K562 (cell line): ENCODE results near the gene ANAPC2. TPM values are rescaled to one million over a fixed set of nuclear protein-coding genes. Genes with fewer than 3 reads are reported as not detected.
A peak's percentile ranks its signal among the peaks of the same experiment; 100 is the strongest.

Experiments used
- ATAC-seq: fragments of 200-7000 bp; cut with Tn5 transposase; 3 replicates; pipeline ENCODE4 v1.9.1; 2020; ENCODE audit warnings: moderate library complexity
- BruUV-seq: library from RNA; stranded (reverse); fragments of 400-500 nt; replicated peaks from 2 replicates; lab custom pipeline; 2021; lab: Mats Ljungman, UMichigan
- CTCF ChIA-PET: fragments of 300-600 bp; formaldehyde crosslinking; extraction: SDS; loops from one replicate; lab custom pipeline; 2021; ENCODE audit warnings: low intra/inter-chr PET ratio; lab: Yijun Ruan, JAX
- POLR2A ChIA-PET: fragments of 300-600, 350-650 bp; sonication (Branson Sonifier 250); formaldehyde crosslinking; extraction: SDS; loops from one replicate; lab custom pipeline; 2021; ENCODE audit warnings: antibody characterized with exemption, inconsistent platforms; lab: Yijun Ruan, JAX
- DNase-seq, 4 experiments: peaks; one replicate each; pipeline versions ENCODE4 v3.0.0 to v3.0.0-alpha.2; 2011 to 2018; ENCODE audit warnings: low spot score in 3 of 4, mixed read lengths in 3 of 4; ENCODE audit errors: extremely low read depth in 1 of 4
- FAIRE-seq: peaks from 2 replicates; lab custom pipeline; 2011; peaks lifted over from hg19 to GRCh38; lab: Jason Lieb, UNC
- H2AFZ ChIP-seq: 2 replicates; pipeline ENCODE4 v1.6.0; 2011; ENCODE audit warnings: low read depth, low read length, control low read depth, inconsistent platforms
- H3K27ac ChIP-seq: fragments of 200-600 bp; 3 replicates; pipeline ENCODE4 v1.8.0; 2011; ENCODE audit warnings: low read depth, mild to moderate bottlenecking, control low read depth, inconsistent platforms, low read length, moderate library complexity, mixed read lengths; ENCODE audit errors: extremely low read depth
- H3K27me3 ChIP-seq, 2 experiments: fragments of 300-600 bp in 1 of 2; 2 replicates in 1 of 2; 3 replicates in 1 of 2; pipeline versions ENCODE4 v1.6.0 to v1.8.0; 2011; ENCODE audit warnings: inconsistent platforms in 2 of 2, low read length in 2 of 2, mild to moderate bottlenecking in 1 of 2, mixed read lengths in 1 of 2, moderate library complexity in 1 of 2; ENCODE audit not compliant: control insufficient read depth in 2 of 2, insufficient read depth in 2 of 2
- H3K36me3 ChIP-seq: fragments of 300-600 bp; 3 replicates; pipeline ENCODE4 v1.8.0; 2011; ENCODE audit warnings: mild to moderate bottlenecking, low read length, inconsistent platforms; ENCODE audit not compliant: control insufficient read depth, insufficient read depth
- H3K4me1 ChIP-seq, 2 experiments: fragments of 200-600 bp in 1 of 2; replicated peaks in 1 of 2; 2 replicates in 1 of 2; 3 replicates in 1 of 2; pipeline versions ENCODE4 v1.5.1 to v1.8.0; 2011; ENCODE audit warnings: inconsistent platforms in 2 of 2, low read length in 2 of 2, mild to moderate bottlenecking in 1 of 2, mixed read lengths in 1 of 2, moderate library complexity in 1 of 2; ENCODE audit not compliant: control insufficient read depth in 2 of 2, insufficient read depth in 2 of 2
- H3K4me2 ChIP-seq: 2 replicates; pipeline ENCODE4 v1.6.1; 2011; ENCODE audit warnings: low read length, control low read depth, inconsistent platforms, mixed read lengths; ENCODE audit not compliant: insufficient read depth
- H3K4me3 ChIP-seq: fragments of 200-600 bp; sonication (generic), shearing (Covaris generic); 2 replicates; pipeline ENCODE4 v1.5.1; 2016; ENCODE audit warnings: control low read depth, inconsistent platforms
- H3K79me2 ChIP-seq: fragments of 200-600 bp; 3 replicates; pipeline ENCODE4 v1.8.0; 2011; ENCODE audit warnings: low read length, inconsistent platforms; ENCODE audit not compliant: control insufficient read depth, insufficient read depth
- H3K9ac ChIP-seq, 2 experiments: 2 replicates each; pipeline versions ENCODE4 v1.6.0 to v1.6.1; 2011; ENCODE audit warnings: low read depth in 2 of 2, low read length in 2 of 2, control low read depth in 1 of 2, inconsistent platforms in 1 of 2, mild to moderate bottlenecking in 1 of 2, mixed read lengths in 1 of 2; ENCODE audit not compliant: insufficient read depth in 1 of 2
- H3K9me1 ChIP-seq: one replicate; pipeline ENCODE4 v1.6.0; 2011; ENCODE audit warnings: inconsistent platforms, mild to moderate bottlenecking, low read length, moderate library complexity; ENCODE audit not compliant: control insufficient read depth, insufficient read depth
- H3K9me3 ChIP-seq: replicated peaks from 2 replicates; pipeline ENCODE4 v1.5.1; 2011; ENCODE audit warnings: low read depth, low read length, inconsistent platforms; ENCODE audit not compliant: control insufficient read depth, insufficient read depth
- H4K20me1 ChIP-seq: replicated peaks from 2 replicates; pipeline ENCODE4 v1.6.1; 2011; ENCODE audit warnings: low read length, inconsistent platforms, mixed read lengths; ENCODE audit not compliant: control insufficient read depth, insufficient read depth
- CSDE1 ChIP-seq, 2 experiments: fragments of 450-650 bp; IDR thresholded peaks; 2 replicates each; pipeline ENCODE4 v1.6.1; 2016; ENCODE audit warnings: mild to moderate bottlenecking in 1 of 2
- ELK3 ChIP-seq: fragments of 450-650 bp; formaldehyde crosslinking; IDR thresholded peaks from 2 replicates; pipeline ENCODE4 v1.4.0; 2020; ENCODE audit warnings: mild to moderate bottlenecking
- FOXP4 ChIP-seq: sonication (generic); formaldehyde crosslinking; IDR thresholded peaks from 2 replicates; pipeline ENCODE4 v1.8.0; 2022; ENCODE audit warnings: mild to moderate bottlenecking, missing genetic modification reagents, borderline replicate concordance
- NELFE ChIP-seq: IDR thresholded peaks from 2 replicates; pipeline ENCODE4 v1.6.1; 2011; ENCODE audit warnings: mild to moderate bottlenecking; ENCODE audit not compliant: insufficient read depth, insufficient read length
- RB1 ChIP-seq: fragments of 450-650 bp; IDR thresholded peaks from 2 replicates; pipeline ENCODE4 v1.6.1; 2017; ENCODE audit warnings: low read depth, mild to moderate bottlenecking
- SIX5 ChIP-seq, 2 experiments: IDR thresholded peaks; 2 replicates each; pipeline ENCODE4 v1.6.1; 2011; ENCODE audit warnings: low read length in 2 of 2, borderline replicate concordance in 1 of 2, low read depth in 1 of 2, mild to moderate bottlenecking in 1 of 2, moderate library complexity in 1 of 2; ENCODE audit not compliant: insufficient read depth in 1 of 2
- SMAD1 ChIP-seq: fragments of 150-350 bp; IDR thresholded peaks from 2 replicates; pipeline ENCODE4 v1.6.1; 2014; ENCODE audit warnings: low read length, low read depth; ENCODE audit not compliant: partially characterized antibody
- TBP ChIP-seq: optimal IDR thresholded peaks from 2 replicates; pipeline ENCODE3; 2011; ENCODE audit warnings: low read depth, low read length, improper control_type of control experiment
- TRIM24 ChIP-seq, 2 experiments: fragments of 450-650 bp; IDR thresholded peaks; 2 replicates each; pipeline ENCODE4 v1.6.1; 2016
- WGBS: fragments of 100-300 bp; shearing (Covaris generic); methylation state at CpG from one replicate; pipeline ENCODE4 v1.1.6; 2016; ENCODE audit warnings: low coverage, mixed read lengths; ENCODE audit not compliant: insufficient coverage; ENCODE audit errors: missing lambda C conversion rate; 5-methylcytosine and 5-hydroxymethylcytosine counted together
- in situ Hi-C: fragments of 300-500 bp; cut with MboI; formaldehyde crosslinking; loops from 4 replicates; pipeline ENCODE4 v1.15.0; 2018; ENCODE audit warnings: inconsistent platforms, mixed read lengths
- intact Hi-C: fragments of 100-400 bp; cut with micrococcal nuclease; formaldehyde crosslinking; loops from 2 replicates; pipeline ENCODE4 v1.14.2; 2022
- polyA plus RNA-seq, 8 experiments: library from polyadenylated mRNA; depleted of rRNA in 4 of 8; stranded (reverse) in 5 of 8; unstranded in 3 of 8; fragments of >200 nt; fragmentation: Nextera tagmentation in 2 of 8; fragmentation: Illumina TruSeq in 1 of 8; extraction: Ambion mirVana in 2 of 8; extraction: Trizol in 1 of 8; gene quantifications; 2 replicates each; pipeline versions ENCODE4 v1.2.1 to v1.2.3, GENCODE V29; 2011 to 2014; ENCODE audit warnings: inconsistent platforms in 1 of 8, missing spikeins in 1 of 8
- total RNA-seq, 7 experiments: library from RNA; depleted of rRNA in 6 of 7; stranded (reverse); fragments of >200 nt in 6 of 7; fragmentation: Illumina TruSeq in 2 of 7; extraction: Trizol in 2 of 7; gene quantifications; 2 replicates each; pipeline versions ENCODE4 v1.2.1 to v1.2.3, GENCODE V29; 2011 to 2021; ENCODE audit warnings: low replicate concordance in 1 of 7

The ANAPC2 gene
- total and polyA plus RNA-seq, 9 of the 15 experiments (the other 6 are each of a cell fraction or from before 2014, with no cell fraction given) = 0.11 to 56.5 (median 17.1) TPM; not detected in 1

GRCh38 chr9:137187386-137187785 lies 974 bp downstream of the ANAPC2 start:
- Histone ChIP-seq H3K4me1 (peaks cover 20 to 90% of the 10 kb centered on the region in 2 experiments), H3K9ac (peak overlapping the region; percentile 93 to 96), H3K4me2 (peak overlapping the region; percentile 98), H4K20me1 (peaks cover 8% of the 10 kb centered on the region), H3K9me3 (no peaks in the 10 kb centered on the region), H2AFZ (no peak overlapping the region), H3K27ac (no peak overlapping the region; the same call in 2 of the 3 replicates), H3K79me2 (peaks cover 43% of the 10 kb centered on the region), H3K27me3 (no peaks in the 10 kb centered on the region), H3K9me1 (no peaks in the 10 kb centered on the region), H3K36me3 (peaks cover 75% of the 10 kb centered on the region; the same call in 2 of the 3 replicates), H3K4me3 (peak overlapping the region; percentile 98)
- intact Hi-C loops (no loop called here), in situ Hi-C loops (loop anchor here (5.0 kb wide), 1 partner anchor 40 kb away; the partner anchor contains the start of genes CYSRT1 and RNF224)
- no peak for ATAC-seq
- CTCF ChIA-PET = interaction anchor here (1.2 to 2.5 kb wide), 2 partner anchors 40 to 49 kb away, joined by 4 to 19 read pairs; partner anchors contain the start of gene RNF224
- POLR2A ChIA-PET = interaction anchor here (0.6 to 6.7 kb wide), 7 partner anchors 8 to 89 kb away, joined by 3 to 56 read pairs (median 3); partner anchors contain the start of genes NDOR1, TMEM203, TPRN and TUBB4B
- no TSS peak for BruUV-seq
- no peak for DNase-seq
- TF ChIP-seq ELK3 (CRISPR knock-in tag) (no peak), SIX5 (IDR thresholded peaks at IDR 0.05; ENCODE audit: borderline replicate concordance in 1 of 2, insufficient read depth in 1 of 2, low read depth in 1 of 2, low read length in 2 of 2) (no peak), SMAD1 (no peak), NELFE (no peak), CSDE1 (IDR thresholded peaks at IDR 0.05) (no peak), FOXP4 (CRISPR knock-in tag) (no peak), TRIM24 (IDR thresholded peaks at IDR 0.05) (no peak), RB1 (no peak), TBP (no peak)
- FAIRE-seq = no peak
- 38% methylated on average over 15 of the region's 15 CpGs for WGBS
